COR-L47 (cell line): ENCODE data around the gene NLRX1.
"Not testable (repeated sequence)": the region's sequence is repeated elsewhere in the genome, so short reads cannot be mapped to it uniquely, and the experiment has no call there.

Experiments used
- DNase-seq: peaks from one replicate; lab custom pipeline; 2025; lab: John Stamatoyannopoulos, UW

NLRX1 gene

GRCh38 chr11:119185981-119186634 lies 17.6 kb downstream of the NLRX1 start:
- no peak for DNase-seq

GRCh38 chr11:119187123-119187892 lies 18.8 kb downstream of the NLRX1 start:
- DNase-seq, result no peak

- DNase-seq, result no peak
Measured at GRCh38 chr11:119188067-119188466, 19.5 kb downstream of the NLRX1 start.

- DNase-seq, result no peak
Measured at GRCh38 chr11:119188887-119189286, 20.4 kb downstream of the NLRX1 start.

- DNase-seq, result no peak
Measured at GRCh38 chr11:119189393-119189792, 20.9 kb downstream of the NLRX1 start.

GRCh38 chr11:119190531-119190930 lies 22.0 kb downstream of the NLRX1 start:
- no peak for DNase-seq

- DNase-seq, result not testable (repeated sequence)
Measured at GRCh38 chr11:119191265-119191664, 22.7 kb downstream of the NLRX1 start.

GRCh38 chr11:119192111-119192510 lies 23.6 kb downstream of the NLRX1 start:
- DNase-seq, result no peak

- DNase-seq, result no peak
Measured at GRCh38 chr11:119193001-119193400, 24.5 kb downstream of the NLRX1 start.

- DNase-seq, result no peak
Measured at GRCh38 chr11:119193626-119194025, 25.1 kb downstream of the NLRX1 start.

- no peak for DNase-seq
Measured at GRCh38 chr11:119194811-119195440, 26.4 kb downstream of the NLRX1 start.

GRCh38 chr11:119195680-119196079 lies 27.2 kb downstream of the NLRX1 start:
- DNase-seq, result peak; percentile 79

GRCh38 chr11:119196833-119197483 lies 28.4 kb downstream of the NLRX1 start:
- peak; percentile 80 for DNase-seq

- no peak for DNase-seq
Measured at GRCh38 chr11:119198925-119199324, 30.4 kb downstream of the NLRX1 start.

GRCh38 chr11:119201236-119201635 lies 32.7 kb downstream of the NLRX1 start:
- not testable (repeated sequence) for DNase-seq

GRCh38 chr11:119202554-119202953 lies 34.0 kb downstream of the NLRX1 start:
- DNase-seq, result no peak

- DNase-seq, result no peak
Measured at GRCh38 chr11:119204066-119204465, 35.5 kb downstream of the NLRX1 start.

- no peak for DNase-seq
Measured at GRCh38 chr11:119205080-119205479, 36.6 kb downstream of the NLRX1 start.

GRCh38 chr11:119205574-119206510 lies 37.3 kb downstream of the NLRX1 start, which contains the start of gene CBL:
CBL (plus strand) TSS chr11:119206339; CDS start chr11:119206418, 79 bp downstream.
- DNase-seq, result peak; percentile 85

- DNase-seq, result no peak
Measured at GRCh38 chr11:119206511-119207414, 38.2 kb downstream of the NLRX1 start.
